CD14-positive monocyte (primary cell): ENCODE measurements around the gene MATN4. TPM values are rescaled to one million over a fixed set of nuclear protein-coding genes. Genes with fewer than 3 reads are reported as not detected.

Experiments used
- DNase-seq, 3 donors: peaks; one replicate each; pipeline ENCODE4 v3.0.0-alpha.2; 2011 to 2022
- H2AFZ ChIP-seq: 2 replicates; pipeline ENCODE4 v1.6.0; 2012; ENCODE audit warnings: mild to moderate bottlenecking, low read depth, low read length, inconsistent platforms; ENCODE audit not compliant: insufficient read depth, poor library complexity, severe bottlenecking
- H3K27ac ChIP-seq, 2 donors: 1 replicate in 1 of 2; 2 replicates in 1 of 2; pipeline ENCODE4 v1.5.1; 2012 to 2013; ENCODE audit warnings: low read length in 2 of 2, control low read depth in 1 of 2, inconsistent platforms in 1 of 2, low read depth in 1 of 2, mild to moderate bottlenecking in 1 of 2
- H3K27me3 ChIP-seq, 2 donors: one replicate each; pipeline versions ENCODE4 v1.6.0 to v1.6.1; 2011 to 2013; ENCODE audit warnings: low read length in 2 of 2; ENCODE audit not compliant: control insufficient read depth in 2 of 2, insufficient read depth in 2 of 2
- H3K36me3 ChIP-seq, 2 donors: replicated peaks in 1 of 2; 1 replicate in 1 of 2; 2 replicates in 1 of 2; pipeline versions ENCODE4 v1.5.1 to v1.6.1; 2012 to 2013; ENCODE audit warnings: low read length in 2 of 2, control low read depth in 1 of 2, inconsistent platforms in 1 of 2, mild to moderate bottlenecking in 1 of 2; ENCODE audit not compliant: insufficient read depth in 2 of 2, control insufficient read depth in 1 of 2
- H3K4me1 ChIP-seq, 2 donors: 1 replicate in 1 of 2; 2 replicates in 1 of 2; pipeline versions ENCODE4 v1.5.1 to v1.6.1; 2012 to 2013; ENCODE audit warnings: low read length in 2 of 2, control low read depth in 1 of 2, inconsistent platforms in 1 of 2, mild to moderate bottlenecking in 1 of 2, moderate library complexity in 1 of 2; ENCODE audit not compliant: insufficient read depth in 2 of 2, control insufficient read depth in 1 of 2
- H3K4me2 ChIP-seq: replicated peaks from 2 replicates; pipeline ENCODE3; 2012; ENCODE audit warnings: low read length, moderate library complexity, mild to moderate bottlenecking; ENCODE audit not compliant: poor library complexity, severe bottlenecking; ENCODE audit errors: extremely low read depth
- H3K4me3 ChIP-seq, 3 experiments: fragments of 200-600 bp in 1 of 3; sonication (generic) in 1 of 3; replicated peaks in 1 of 3; 1 replicate in 2 of 3; 2 replicates in 1 of 3; pipeline ENCODE4 v1.5.1; 2011 to 2013; ENCODE audit warnings: low read length in 3 of 3, mild to moderate bottlenecking in 3 of 3, control low read depth in 2 of 3, low read depth in 2 of 3, inconsistent platforms in 1 of 3, moderate library complexity in 1 of 3
- H3K79me2 ChIP-seq: 2 replicates; pipeline ENCODE4 v1.6.0; 2012; ENCODE audit warnings: mild to moderate bottlenecking, control low read depth, inconsistent platforms, low read length, moderate library complexity; ENCODE audit not compliant: insufficient read depth
- H3K9ac ChIP-seq: 2 replicates; pipeline ENCODE4 v1.6.0; 2017; ENCODE audit warnings: low read length, mild to moderate bottlenecking; ENCODE audit not compliant: insufficient read depth, poor library complexity, severe bottlenecking
- H3K9me3 ChIP-seq, 2 donors: replicated peaks in 1 of 2; 1 replicate in 1 of 2; 2 replicates in 1 of 2; pipeline versions ENCODE4 v1.5.1 to v1.6.1; 2012 to 2013; ENCODE audit warnings: low read length in 2 of 2, control low read depth in 1 of 2; ENCODE audit not compliant: control insufficient read depth in 1 of 2, insufficient read depth in 1 of 2
- H4K20me1 ChIP-seq: 2 replicates; pipeline ENCODE4 v1.6.0; 2012; ENCODE audit warnings: mild to moderate bottlenecking, low read length, control low read depth, moderate library complexity; ENCODE audit not compliant: insufficient read depth
- H3K27ac Mint-ChIP-seq, 7 donors: one replicate each; pipeline ENCODE4 v1.8.0; 2020; ENCODE audit warnings: mild to moderate bottlenecking in 7 of 7, mixed read lengths in 7 of 7, moderate library complexity in 6 of 7, inconsistent platforms in 2 of 7
- H3K27me3 Mint-ChIP-seq, 3 donors: one replicate each; pipeline ENCODE4 v1.8.0; 2021 to 2022; ENCODE audit warnings: low read depth in 3 of 3, mild to moderate bottlenecking in 3 of 3, mixed read lengths in 3 of 3, moderate library complexity in 3 of 3, inconsistent platforms in 1 of 3
- H3K36me3 Mint-ChIP-seq, 2 donors: one replicate each; pipeline ENCODE4 v1.8.0; 2020; ENCODE audit warnings: mixed read lengths in 2 of 2, inconsistent platforms in 1 of 2, mild to moderate bottlenecking in 1 of 2
- H3K4me1 Mint-ChIP-seq: one replicate; pipeline ENCODE4 v1.8.0; 2020; ENCODE audit warnings: mild to moderate bottlenecking, mixed read lengths
- H3K4me3 Mint-ChIP-seq, 2 donors: one replicate each; pipeline ENCODE4 v1.8.0; 2020; ENCODE audit warnings: mild to moderate bottlenecking in 2 of 2, mixed read lengths in 2 of 2, moderate library complexity in 1 of 2
- H3K9me3 Mint-ChIP-seq, 7 donors: one replicate each; pipeline ENCODE4 v1.8.0; 2020 to 2022; ENCODE audit warnings: mixed read lengths in 7 of 7, mild to moderate bottlenecking in 6 of 7, moderate library complexity in 6 of 7, inconsistent platforms in 2 of 7
- CTCF ChIP-seq: fragments of 200-600 bp; IDR thresholded peaks from one replicate; pipeline ENCODE4 v1.8.0; 2022; ENCODE audit warnings: antibody characterized with exemption, mild to moderate bottlenecking
- WGBS: methylation state at CpG from one replicate; pipeline ENCODE4 v1.1.5; 2013; ENCODE audit warnings: missing lambda C conversion rate; ENCODE audit not compliant: insufficient coverage; 5-methylcytosine and 5-hydroxymethylcytosine counted together
- intact Hi-C, 2 donors: fragments of 100-400 bp; cut with micrococcal nuclease; formaldehyde crosslinking; loops; one replicate each; pipeline versions ENCODE4 v1.15.0 to v1.15.1; 2023
- polyA plus RNA-seq, 3 donors: library from polyadenylated mRNA; depleted of rRNA in 1 of 3; unstranded in 2 of 3; stranded (reverse) in 1 of 3; fragments of 300-500 nt in 2 of 3; fragments of >200 nt in 1 of 3; fragmentation: Illumina TruSeq in 2 of 3; gene quantifications; 1 replicate in 2 of 3; 2 replicates in 1 of 3; pipeline ENCODE4 v1.2.3, GENCODE V29; 2012 to 2021

The MATN4 gene
- polyA plus RNA-seq, 3 donors: not detected

- no peak overlapping the region for H2AFZ ChIP-seq
- H3K4me1 ChIP-seq: peaks cover 1 to 3% of the 10 kb centered on the region in 2 donors
- H3K4me3 Mint-ChIP-seq: no peak overlapping the region
- no peaks in the 10 kb centered on the region for H3K36me3 ChIP-seq
- H3K4me2 ChIP-seq: no peak overlapping the region
- no peaks in the 10 kb centered on the region for H3K9me3 ChIP-seq
- no peak for TF ChIP-seq CTCF
- H4K20me1 ChIP-seq: no peaks in the 10 kb centered on the region
- intact Hi-C loops: no loop called here
- H3K27ac Mint-ChIP-seq: no peak overlapping the region
- H3K9ac ChIP-seq: no peak overlapping the region
- peaks cover 0 to 3% (median 0%) of the 10 kb centered on the region in 7 donors for H3K9me3 Mint-ChIP-seq
- no CpG with 5 or more reads among the region's 1 CpG for WGBS
- no peak for DNase-seq
- H3K27me3 ChIP-seq: no peaks in the 10 kb centered on the region
- H3K36me3 Mint-ChIP-seq: no peaks in the 10 kb centered on the region
- no peak overlapping the region for H3K4me3 ChIP-seq
- no peak overlapping the region for H3K27ac ChIP-seq
- no peaks in the 10 kb centered on the region for H3K79me2 ChIP-seq
- H3K4me1 Mint-ChIP-seq: peaks cover 16% of the 10 kb centered on the region
- H3K27me3 Mint-ChIP-seq: peaks cover 5 to 13% (median 6%) of the 10 kb centered on the region in 3 donors
These were observed 60.2 kb downstream of the MATN4 start for GRCh38 chr20:45247865-45248264.

- no peak overlapping the region for H3K27ac ChIP-seq
- no peaks in the 10 kb centered on the region for H3K79me2 ChIP-seq
- H3K27me3 Mint-ChIP-seq: peaks cover 7 to 18% (median 8%) of the 10 kb centered on the region in 3 donors
- H3K36me3 Mint-ChIP-seq: no peaks in the 10 kb centered on the region
- no peak overlapping the region for H3K4me3 ChIP-seq
- no peak overlapping the region for H3K27ac Mint-ChIP-seq
- peaks cover 0 to 3% (median 0%) of the 10 kb centered on the region in 7 donors for H3K9me3 Mint-ChIP-seq
- intact Hi-C loops: no loop called here
- H3K9me3 ChIP-seq: no peaks in the 10 kb centered on the region
- H3K4me2 ChIP-seq: no peak overlapping the region
- no peaks in the 10 kb centered on the region for H3K36me3 ChIP-seq
- TF ChIP-seq CTCF: no peak
- peak overlapping the region; percentile 30 for H2AFZ ChIP-seq
- peaks cover 0 to 3% of the 10 kb centered on the region in 2 donors for H3K4me1 ChIP-seq
- H3K9ac ChIP-seq: no peak overlapping the region
- no peak overlapping the region for H3K4me3 Mint-ChIP-seq
- H3K27me3 ChIP-seq: peaks cover under 1 to 2% of the 10 kb centered on the region in 2 donors
- no peaks in the 10 kb centered on the region for H4K20me1 ChIP-seq
- 4% methylated on average over 3 of the region's 6 CpGs for WGBS
- peaks cover 8% of the 10 kb centered on the region for H3K4me1 Mint-ChIP-seq
- DNase-seq: no peak
These were observed 62.0 kb downstream of the MATN4 start for GRCh38 chr20:45246109-45246508.

Other genes with a start within 250 kb of the MATN4 start
- under 1 TPM in 1 of 3 donors, not detected in 2; 0.23 TPM for gene KCNS1, start 207.2 kb downstream of the MATN4 start, polyA plus RNA-seq
- not detected for gene WFDC5, start 193.1 kb downstream of the MATN4 start, polyA plus RNA-seq
- not detected for gene WFDC12, start 183.8 kb downstream of the MATN4 start, polyA plus RNA-seq
- gene PI3, start 133.4 kb downstream of the MATN4 start, polyA plus RNA-seq: not detected
- gene SEMG1, start 101.3 kb downstream of the MATN4 start, polyA plus RNA-seq: not detected
- gene SEMG2, start 86.9 kb downstream of the MATN4 start, polyA plus RNA-seq: not detected
- 1 to 10 TPM in 1 of 3 donors, under 1 TPM in 2; 0.47 to 1.2 (median 0.71) TPM for gene SLPI, start 53.7 kb downstream of the MATN4 start, polyA plus RNA-seq
- not detected for gene RBPJL, start 1.5 kb downstream of the MATN4 start, polyA plus RNA-seq
- gene SDC4, start 40.1 kb upstream of the MATN4 start, polyA plus RNA-seq: 1 to 10 TPM; 1.6 to 5.1 (median 1.9) TPM
- 10 to 100 TPM; 16.8 to 23.1 (median 22.1) TPM for gene SYS1, start 54.9 kb upstream of the MATN4 start, polyA plus RNA-seq
- gene TP53TG5, start 70.0 kb upstream of the MATN4 start, polyA plus RNA-seq: under 1 TPM in 1 of 3 donors, not detected in 2; 0.11 TPM
- gene DBNDD2, start 100.0 kb upstream of the MATN4 start, polyA plus RNA-seq: 10 to 100 TPM; 15.6 to 22.1 (median 21.9) TPM
- gene PIGT, start 107.8 kb upstream of the MATN4 start, polyA plus RNA-seq: 10 to 100 TPM; 49.2 to 87.6 (median 59.7) TPM
- gene WFDC2, start 161.5 kb upstream of the MATN4 start, polyA plus RNA-seq: not detected
- not detected for gene SPINT3, start 207.3 kb upstream of the MATN4 start, polyA plus RNA-seq
- not detected for gene WFDC6, start 231.2 kb upstream of the MATN4 start, polyA plus RNA-seq
- not detected for gene EPPIN, start 239.1 kb upstream of the MATN4 start, polyA plus RNA-seq